Naive thymus-derived CD4-positive, alpha-beta T cell (primary cell): ENCODE measurements around the gene CCDC57. TPM values are rescaled to one million over a fixed set of nuclear protein-coding genes. Genes with fewer than 3 reads are reported as not detected.
A peak's percentile ranks its signal among the peaks of the same experiment; 100 is the strongest.

Source experiments
- ATAC-seq: fragments of 150-1000 bp; cut with Tn5 transposase; 2 replicates; pipeline ENCODE4 v1.10.0; 2021; ENCODE audit warnings: mild to moderate bottlenecking, moderate library complexity
- CTCF ChIA-PET: fragments of 350-600 bp; sonication (Branson Sonifier 250); formaldehyde crosslinking; loops from one replicate; lab custom pipeline; 2021; ENCODE audit warnings: antibody characterized with exemption; lab: Charles Lee
- POLR2A ChIA-PET: fragments of 350-600 bp; sonication (Branson Sonifier 250); formaldehyde crosslinking; loops from one replicate; lab custom pipeline; 2021; ENCODE audit warnings: antibody characterized with exemption, inconsistent platforms; lab: Charles Lee
- DNase-seq, 9 donors: peaks; one replicate each; pipeline versions ENCODE4 v3.0.0 to v3.0.0-alpha.2; 2020 to 2022; ENCODE audit warnings: mixed read lengths in 1 of 9
- H3K27ac ChIP-seq: one replicate; pipeline ENCODE4 v1.7.0; 2013; ENCODE audit warnings: mild to moderate bottlenecking, low read depth, low read length, moderate library complexity
- H3K27me3 ChIP-seq, 2 donors: one replicate each; pipeline ENCODE4 v1.7.0; 2013; ENCODE audit warnings: low read length in 2 of 2, mild to moderate bottlenecking in 2 of 2, moderate library complexity in 2 of 2; ENCODE audit not compliant: control insufficient read depth in 2 of 2, insufficient read depth in 2 of 2
- H3K36me3 ChIP-seq, 3 experiments: 1 replicate in 2 of 3; 2 replicates in 1 of 3; pipeline ENCODE4 v1.7.0; 2013; ENCODE audit warnings: low read length in 3 of 3, mild to moderate bottlenecking in 3 of 3, moderate library complexity in 1 of 3; ENCODE audit not compliant: insufficient read depth in 3 of 3, control insufficient read depth in 2 of 3
- H3K4me1 ChIP-seq, 2 donors: one replicate each; pipeline ENCODE4 v1.7.0; 2013; ENCODE audit warnings: low read length in 2 of 2, mild to moderate bottlenecking in 2 of 2, moderate library complexity in 1 of 2; ENCODE audit not compliant: control insufficient read depth in 2 of 2, insufficient read depth in 2 of 2
- H3K4me3 ChIP-seq: 2 replicates; pipeline ENCODE4 v1.7.0; 2013; ENCODE audit warnings: mild to moderate bottlenecking, low read length
- H3K9me3 ChIP-seq, 3 experiments: 1 replicate in 2 of 3; 2 replicates in 1 of 3; pipeline ENCODE4 v1.7.0; 2013; ENCODE audit warnings: low read length in 3 of 3; ENCODE audit not compliant: control insufficient read depth in 2 of 3
- H3K27ac Mint-ChIP-seq, 9 donors: one replicate each; pipeline ENCODE4 v1.8.0; 2020 to 2022; ENCODE audit warnings: mixed read lengths in 9 of 9, mild to moderate bottlenecking in 8 of 9, moderate library complexity in 5 of 9, inconsistent platforms in 2 of 9
- H3K27me3 Mint-ChIP-seq, 5 donors: one replicate each; pipeline ENCODE4 v1.8.0; 2021 to 2022; ENCODE audit warnings: mixed read lengths in 5 of 5, mild to moderate bottlenecking in 1 of 5
- H3K36me3 Mint-ChIP-seq, 5 donors: one replicate each; pipeline ENCODE4 v1.8.0; 2020 to 2022; ENCODE audit warnings: mixed read lengths in 5 of 5, mild to moderate bottlenecking in 3 of 5, inconsistent platforms in 1 of 5
- H3K4me1 Mint-ChIP-seq, 7 donors: one replicate each; pipeline ENCODE4 v1.8.0; 2020 to 2022; ENCODE audit warnings: mixed read lengths in 7 of 7, mild to moderate bottlenecking in 3 of 7, inconsistent platforms in 1 of 7
- H3K4me3 Mint-ChIP-seq, 10 donors: one replicate each; pipeline ENCODE4 v1.8.0; 2020 to 2022; ENCODE audit warnings: mild to moderate bottlenecking in 10 of 10, mixed read lengths in 10 of 10, moderate library complexity in 6 of 10, inconsistent platforms in 2 of 10
- H3K9me3 Mint-ChIP-seq, 11 donors: one replicate each; pipeline ENCODE4 v1.8.0; 2020 to 2022; ENCODE audit warnings: mixed read lengths in 11 of 11, mild to moderate bottlenecking in 4 of 11, inconsistent platforms in 1 of 11, moderate library complexity in 1 of 11
- intact Hi-C, 2 donors: fragments of 100-400 bp; cut with micrococcal nuclease; formaldehyde crosslinking; loops; one replicate each; pipeline ENCODE4 v1.15.1; 2023
- polyA plus RNA-seq, 2 donors: library from polyadenylated mRNA; unstranded; fragments of 300-500 nt; fragmentation: Illumina TruSeq; gene quantifications; one replicate each; pipeline ENCODE4 v1.2.3, GENCODE V29; 2021
- total RNA-seq, 6 experiments: library from RNA in 5 of 6; stranded (reverse) in 5 of 6; gene quantifications; 1 replicate in 5 of 6; 2 replicates in 1 of 6; pipeline ENCODE4 v1.2.3 and lab custom pipeline; 2021 to 2026

Gene CCDC57
- total and polyA plus RNA-seq, 7 experiments from 2014 or later: 32.1 to 127 (median 92.1) TPM

DNA sequence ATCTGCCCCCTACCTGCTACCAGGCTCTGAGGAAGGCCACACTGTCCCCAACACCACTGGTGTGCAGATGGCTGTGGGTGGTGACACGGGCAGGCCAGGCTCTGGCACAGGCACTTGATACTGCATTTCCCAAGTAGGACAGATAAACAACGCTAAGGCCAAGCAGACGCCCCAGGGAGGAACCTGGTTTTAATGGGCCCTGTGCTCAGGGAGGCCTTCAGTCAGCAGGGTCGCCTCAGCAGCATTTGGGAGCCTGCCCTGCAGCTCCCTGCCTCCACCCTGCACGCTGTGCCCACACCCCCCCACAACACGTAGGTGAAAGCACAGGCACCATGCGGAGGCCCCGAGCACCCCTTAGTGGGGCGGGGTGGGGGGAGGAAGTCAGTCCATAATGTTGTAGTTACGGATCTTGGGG lies 111.3 kb downstream of the CCDC57 start:
- H3K27me3 Mint-ChIP-seq: no peaks in the 10 kb centered on the region
- no peaks in the 10 kb centered on the region for H3K36me3 Mint-ChIP-seq
- Histone ChIP-seq H3K36me3 (no peaks in the 10 kb centered on the region), H3K4me3 (no peak overlapping the region), H3K27me3 (no peaks in the 10 kb centered on the region), H3K27ac (peak overlapping the region; percentile 13), H3K4me1 (peaks cover 13 to 23% of the 10 kb centered on the region in 2 donors), H3K9me3 (no peaks in the 10 kb centered on the region)
- peak overlapping the region in 3 of 10 donors; percentile 14 to 44 (median 30) for H3K4me3 Mint-ChIP-seq
- intact Hi-C loops: no loop called here
- H3K9me3 Mint-ChIP-seq: no peaks in the 10 kb centered on the region
- ChIA-PET CTCF (no interaction called here), POLR2A (interaction anchor here (1.3 kb wide), 1 partner anchor 23 kb away, joined by 3 read pairs; no protein-coding TSS in a partner anchor)
- DNase-seq: peak in 1 of 9 donors; percentile 14
- no peak for ATAC-seq
- peak overlapping the region in 2 of 9 donors; percentile 74 to 81 for H3K27ac Mint-ChIP-seq
- peaks cover 14 to 27% (median 19%) of the 10 kb centered on the region in 7 donors for H3K4me1 Mint-ChIP-seq

DNA sequence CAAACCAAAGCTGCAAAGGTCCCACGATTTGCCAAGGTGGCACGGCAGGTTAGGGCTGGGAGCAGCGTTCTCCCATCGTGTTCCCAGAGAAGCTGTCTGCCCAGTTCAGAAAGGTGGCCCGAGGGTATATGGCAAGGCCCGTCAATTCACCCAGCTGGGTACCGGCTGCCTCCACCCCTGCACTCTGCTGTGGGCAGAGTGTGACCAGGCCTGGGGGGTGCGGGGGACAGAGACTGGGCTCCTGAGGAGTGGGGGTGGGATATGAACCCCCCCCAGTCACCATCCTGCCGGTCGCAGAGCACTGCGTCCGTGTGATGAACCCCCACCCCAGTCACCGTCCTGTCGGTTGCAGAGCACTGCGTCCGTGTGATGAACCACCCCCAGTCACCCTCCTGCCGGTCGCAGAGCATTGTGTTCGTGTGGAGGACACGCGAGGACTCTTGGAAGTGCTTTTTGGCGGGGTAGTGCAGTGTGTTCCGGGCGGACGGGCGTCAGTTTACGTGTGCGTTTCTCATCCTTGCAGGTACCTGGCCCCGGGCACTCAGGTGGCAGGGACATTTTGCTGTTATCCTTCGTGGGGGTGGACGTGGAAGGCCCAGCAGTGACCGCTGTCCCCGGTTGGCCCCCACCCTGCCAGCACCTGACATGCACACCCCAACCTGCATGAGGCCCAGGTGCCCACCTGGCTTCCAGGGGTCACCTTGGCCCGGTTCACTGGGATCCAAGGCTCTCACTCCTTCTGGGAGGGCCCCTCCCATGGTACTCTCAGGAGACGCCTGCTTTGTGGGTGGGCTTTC lies 111.9 kb downstream of the CCDC57 start:
- H3K27ac ChIP-seq: no peak overlapping the region
- POLR2A ChIA-PET: interaction anchor here (0.8 kb wide), 1 partner anchor 34 kb away, joined by 4 read pairs; no protein-coding TSS in a partner anchor
- CTCF ChIA-PET: no interaction called here
- peak overlapping the region in 9 of 10 donors; percentile 14 to 84 (median 64) for H3K4me3 Mint-ChIP-seq
- H3K36me3 ChIP-seq: peaks cover 0 to 3% (median 0%) of the 10 kb centered on the region in 3 experiments
- no peak for ATAC-seq
- H3K27me3 Mint-ChIP-seq: no peaks in the 10 kb centered on the region
- no peaks in the 10 kb centered on the region for H3K27me3 ChIP-seq
- intact Hi-C loops: no loop called here
- no peak overlapping the region for H3K4me3 ChIP-seq
- H3K9me3 Mint-ChIP-seq: no peaks in the 10 kb centered on the region
- peaks cover 0 to 2% (median 0%) of the 10 kb centered on the region in 5 donors for H3K36me3 Mint-ChIP-seq
- peak overlapping the region in 8 of 9 donors; percentile 13 to 92 (median 70) for H3K27ac Mint-ChIP-seq
- H3K9me3 ChIP-seq: no peaks in the 10 kb centered on the region
- H3K4me1 ChIP-seq: peaks cover 8 to 20% of the 10 kb centered on the region in 2 donors
- H3K4me1 Mint-ChIP-seq: peaks cover 8 to 21% (median 14%) of the 10 kb centered on the region in 7 donors
- DNase-seq: peak in 1 of 9 donors; percentile 9

DNA sequence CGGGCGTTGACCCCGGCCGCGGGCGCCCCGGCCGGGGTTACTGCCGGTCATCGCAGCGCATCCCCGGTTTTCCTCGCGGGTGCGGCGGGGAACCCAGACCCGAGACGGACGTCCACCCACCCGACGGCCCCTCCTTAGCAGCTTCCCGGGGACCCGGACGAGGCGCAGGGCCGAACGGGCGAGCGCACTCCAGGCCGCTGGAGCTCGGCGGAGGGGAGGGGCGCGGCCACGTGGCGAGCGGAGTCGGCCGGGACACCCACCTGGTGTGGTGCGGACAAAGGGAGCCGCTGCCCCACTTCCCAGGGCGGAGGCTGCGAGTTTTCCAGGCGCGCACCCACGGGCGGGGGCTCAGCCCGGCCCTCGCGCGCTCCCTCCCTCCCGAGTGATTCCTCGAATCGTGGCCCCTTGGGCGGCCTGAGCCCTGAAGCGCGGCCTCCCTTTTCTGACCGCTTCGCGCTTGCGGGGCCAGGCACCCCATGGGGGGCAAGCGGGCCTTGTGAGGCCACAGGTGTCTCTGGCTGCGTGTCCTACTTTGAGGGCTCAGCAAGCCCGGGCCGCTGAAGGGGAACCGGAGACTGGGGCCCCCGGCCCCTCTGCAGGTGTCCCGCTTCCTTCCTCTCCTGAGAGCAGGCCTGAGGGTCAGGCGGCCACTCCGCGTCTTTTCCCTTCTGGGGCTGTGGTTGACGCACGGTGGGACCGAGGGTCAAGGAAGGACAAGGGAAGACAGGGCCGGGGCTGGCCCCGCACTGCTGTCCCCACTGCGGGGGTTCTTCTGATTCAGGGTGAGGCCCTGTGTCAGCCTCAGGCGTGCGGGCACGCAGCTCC lies 113.5 kb downstream of the CCDC57 start:
- Histone ChIP-seq H3K36me3 (peaks cover 0 to 15% (median 0%) of the 10 kb centered on the region in 3 experiments), H3K9me3 (no peaks in the 10 kb centered on the region), H3K27ac (peak overlapping the region; percentile 97), H3K4me1 (peaks cover 4 to 12% of the 10 kb centered on the region in 2 donors), H3K4me3 (peak overlapping the region; percentile 61), H3K27me3 (no peaks in the 10 kb centered on the region)
- H3K27me3 Mint-ChIP-seq: no peaks in the 10 kb centered on the region
- intact Hi-C loops: loop anchor here (1.0 to 10.0 kb wide), 11 partner anchors 27 to 417 kb away; partner anchors contain the start of genes DCXR (in 2 of the 2), ARL16 (in 1 of the 2), ASPSCR1 (in 1 of the 2) and DUS1L (in 1 of the 2)
- peaks cover 0 to 2% (median 0%) of the 10 kb centered on the region in 5 donors for H3K36me3 Mint-ChIP-seq
- peaks cover 0 to 14% (median 8%) of the 10 kb centered on the region in 7 donors for H3K4me1 Mint-ChIP-seq
- peak overlapping the region; percentile 58 to 85 (median 80) for H3K4me3 Mint-ChIP-seq
- ChIA-PET POLR2A (interaction anchor here (0.7 to 2.3 kb wide), 12 partner anchors 8 to 129 kb away, joined by 3 to 28 read pairs (median 4); partner anchors contain the start of genes CENPX, DCXR, LRRC45 and SLC16A3), CTCF (interaction anchor here (0.6 to 2.7 kb wide), 3 partner anchors 28 to 68 kb away, joined by 3 to 12 read pairs (median 3); partner anchors contain the start of gene DCXR)
- peak in 2 of 9 donors; percentile 16 to 46 for DNase-seq
- H3K27ac Mint-ChIP-seq: peak overlapping the region in 8 of 9 donors; percentile 31 to 92 (median 76)
- ATAC-seq: no peak
- no peaks in the 10 kb centered on the region for H3K9me3 Mint-ChIP-seq

DNA sequence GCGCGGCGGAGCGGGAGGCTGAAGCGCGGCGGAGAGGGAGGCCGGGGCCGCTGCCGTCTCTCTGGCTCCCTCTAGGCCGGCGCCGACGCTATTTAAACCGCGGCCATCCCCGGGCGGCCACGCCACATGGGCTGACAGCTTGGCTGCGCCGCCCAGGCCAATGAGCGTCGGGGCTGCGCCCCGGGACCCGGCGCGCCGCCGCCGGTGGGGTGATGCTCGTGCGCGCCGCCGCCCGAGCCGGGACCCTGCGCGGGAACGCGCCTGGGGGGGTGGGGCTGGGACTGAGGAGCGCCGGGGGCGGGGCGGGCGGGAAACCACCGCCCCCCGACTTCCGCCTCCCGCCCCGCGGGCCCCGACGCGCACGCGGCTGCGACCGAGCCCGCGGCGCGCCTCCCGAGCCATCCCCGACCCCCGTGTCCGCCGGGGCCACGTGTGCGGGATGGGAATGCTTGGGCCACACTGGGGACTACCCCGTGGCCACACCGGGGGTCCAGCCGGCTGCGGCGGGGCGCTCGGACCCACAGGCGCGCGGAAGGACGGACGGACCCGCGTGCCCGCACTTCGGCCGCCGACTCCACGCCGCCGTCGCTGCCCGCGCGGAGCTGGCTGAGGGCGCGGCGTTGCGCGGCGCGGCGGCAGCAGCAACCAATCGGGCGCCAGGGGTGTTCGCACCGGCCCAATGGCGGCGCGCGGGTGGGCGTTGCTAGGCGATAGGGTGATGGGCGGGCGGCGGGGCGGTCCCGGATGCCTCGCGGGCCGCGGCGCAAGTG lies 114.3 kb downstream of the CCDC57 start, which contains the start of gene FASN:
TSS of gene FASN (minus strand) at position 68 of the 770 bp plus-strand sequence. CDS start 1,791 bp downstream, outside the sequence.
- Histone ChIP-seq H3K4me1 (peaks cover 4 to 12% of the 10 kb centered on the region in 2 donors), H3K36me3 (peaks cover 0 to 22% (median 0%) of the 10 kb centered on the region in 3 experiments), H3K27me3 (no peaks in the 10 kb centered on the region), H3K4me3 (peak within 1 kb of the TSS; percentile 61), H3K27ac (peak within 1 kb of the TSS; percentile 97), H3K9me3 (no peaks in the 10 kb centered on the region)
- ChIA-PET POLR2A (interaction anchor here (0.5 to 2.3 kb wide), 14 partner anchors 8 to 130 kb away, joined by 3 to 28 read pairs (median 4); partner anchors contain the start of genes CENPX, DCXR, LRRC45 and SLC16A3), CTCF (interaction anchor here (0.6 to 2.7 kb wide), 3 partner anchors 29 to 67 kb away, joined by 3 to 12 read pairs (median 3); partner anchors contain the start of gene DCXR)
- intact Hi-C loops: loop anchor here (1.0 to 10.0 kb wide), 11 partner anchors 28 to 416 kb away; partner anchors contain the start of genes DCXR (in 2 of the 2), ARL16 (in 1 of the 2), ASPSCR1 (in 1 of the 2) and DUS1L (in 1 of the 2)
- DNase-seq (peak; percentile 84 to 96 (median 90)), ATAC-seq (peak; percentile 87)
- Mint-ChIP-seq H3K4me3 (peak within 1 kb of the TSS in 9 of 10 donors; percentile 36 to 84 (median 69)), H3K36me3 (peaks cover 0 to 2% (median 0%) of the 10 kb centered on the region in 5 donors), H3K27ac (peak within 1 kb of the TSS in 4 of 9 donors; percentile 63 to 80 (median 72)), H3K27me3 (no peaks in the 10 kb centered on the region), H3K9me3 (no peaks in the 10 kb centered on the region), H3K4me1 (peaks cover 0 to 14% (median 7%) of the 10 kb centered on the region in 7 donors)

DNA sequence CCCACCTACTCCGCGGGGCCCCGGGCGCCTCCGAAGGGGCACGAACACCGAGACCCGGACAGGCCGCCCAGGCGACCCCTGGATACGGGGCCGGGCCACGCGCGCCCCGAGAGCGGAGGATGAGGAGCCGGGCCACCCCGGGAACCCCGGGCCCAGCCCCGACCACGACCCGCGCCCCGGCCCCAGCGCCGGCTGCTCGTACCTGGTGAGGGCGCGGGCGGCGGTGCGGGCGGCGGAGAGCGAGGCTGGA lies 114.8 kb downstream of the CCDC57 start:
- DNase-seq (no peak), ATAC-seq (no peak)
- ChIA-PET CTCF (interaction anchor here (1.1 to 2.7 kb wide), 2 partner anchors 29 to 67 kb away, joined by 3 to 12 read pairs; no protein-coding TSS in a partner anchor), POLR2A (interaction anchor here (0.6 to 2.3 kb wide), 5 partner anchors 9 to 121 kb away, joined by 3 to 28 read pairs (median 6); no protein-coding TSS in a partner anchor)
- H3K27me3 Mint-ChIP-seq: no peaks in the 10 kb centered on the region
- H3K9me3 Mint-ChIP-seq: no peaks in the 10 kb centered on the region
- H3K27ac ChIP-seq: peak overlapping the region; percentile 97
- H3K4me1 ChIP-seq: peaks cover 4 to 12% of the 10 kb centered on the region in 2 donors
- peak overlapping the region in 2 of 9 donors; percentile 63 to 67 for H3K27ac Mint-ChIP-seq
- no peaks in the 10 kb centered on the region for H3K9me3 ChIP-seq
- H3K4me1 Mint-ChIP-seq: peaks cover 0 to 14% (median 7%) of the 10 kb centered on the region in 7 donors
- H3K36me3 ChIP-seq: peaks cover 0 to 28% (median 0%) of the 10 kb centered on the region in 3 experiments
- peak overlapping the region in 7 of 10 donors; percentile 36 to 79 (median 69) for H3K4me3 Mint-ChIP-seq
- H3K4me3 ChIP-seq: peak overlapping the region; percentile 47
- H3K27me3 ChIP-seq: no peaks in the 10 kb centered on the region
- intact Hi-C loops: loop anchor here (1.0 to 10.0 kb wide), 11 partner anchors 28 to 416 kb away; partner anchors contain the start of genes DCXR (in 2 of the 2), DUS1L (in 2 of the 2), ARL16 (in 1 of the 2) and ASPSCR1 (in 1 of the 2)
- H3K36me3 Mint-ChIP-seq: peaks cover 0 to 3% (median 0%) of the 10 kb centered on the region in 5 donors
